Measurements from ENCODE around the gene CPNE5. TPM values are rescaled to one million over a fixed set of nuclear protein-coding genes. Genes with fewer than 3 reads are reported as not detected.

The CPNE5 gene
- total and polyA plus RNA-seq, 8 donors = 0.19 to 1.5 (median 0.58) TPM

GRCh38 chr6:36793913-36794712 lies 45.1 kb downstream of the CPNE5 start:
- H3K4me3 ChIP-seq = no peak overlapping the region
- TF ChIP-seq CTCF (IDR thresholded peaks at IDR 0.05) = no peak
- intact Hi-C loops (cut with DNase I) = no loop called here
- H3K36me3 ChIP-seq = no peaks in the 10 kb centered on the region
- H3K9me3 ChIP-seq = no peaks in the 10 kb centered on the region
- WGBS, 2 donors = 68 to 74% methylated on average over 19 of the region's 19 CpGs
- no peak for DNase-seq
- H3K4me1 ChIP-seq = no peaks in the 10 kb centered on the region
- FAIRE-seq = no peak
- H3K27ac ChIP-seq = no peak overlapping the region
- no peaks in the 10 kb centered on the region for H3K27me3 ChIP-seq
- no peak for ATAC-seq

- Histone ChIP-seq H3K27me3 (no peaks in the 10 kb centered on the region), H3K4me3 (no peak overlapping the region), H3K36me3 (no peaks in the 10 kb centered on the region), H3K27ac (no peak overlapping the region), H3K9me3 (no peaks in the 10 kb centered on the region), H3K4me1 (no peaks in the 10 kb centered on the region)
- FAIRE-seq = no peak
- 88% methylated on average over 9 of the region's 9 CpGs for WGBS, 2 donors
- ATAC-seq = no peak
- no peak for DNase-seq
- intact Hi-C loops (cut with DNase I) = no loop called here
- TF ChIP-seq CTCF (IDR thresholded peaks at IDR 0.05) = no peak
Measured at GRCh38 chr6:36793296-36793912, 45.8 kb downstream of the CPNE5 start.

DNA sequence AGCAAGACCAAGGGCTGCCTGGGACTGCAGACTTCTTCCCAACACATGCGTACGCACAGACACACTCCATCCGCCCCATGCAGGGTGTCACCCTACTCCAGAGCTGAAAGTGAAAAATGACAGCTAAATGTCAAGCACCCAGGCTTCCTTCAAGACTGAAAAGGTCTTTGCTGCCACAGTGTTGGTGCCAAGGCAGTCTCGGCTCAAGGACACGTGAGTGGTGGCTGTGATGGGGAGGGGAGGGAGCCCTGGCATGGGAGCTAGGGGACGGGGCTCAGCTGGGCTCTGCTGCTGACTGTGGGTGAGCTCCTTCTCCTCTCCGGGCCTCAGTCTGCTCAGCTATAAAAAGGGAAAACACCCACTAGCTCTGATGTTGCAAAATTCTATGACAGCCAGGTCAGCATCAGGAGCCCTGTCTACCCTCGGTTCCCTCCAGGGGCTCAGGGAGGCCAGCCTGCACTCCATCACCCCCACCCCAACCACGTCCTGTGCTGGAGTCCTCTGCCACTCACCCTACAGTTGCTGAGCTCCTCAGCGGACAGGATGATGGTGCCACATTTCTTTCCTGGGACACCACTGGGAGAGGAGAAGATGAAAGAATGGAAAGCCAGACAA lies 47.6 kb downstream of the CPNE5 start:
- WGBS, 2 donors = 50 to 57% methylated on average over 10 of the region's 10 CpGs

GRCh38 chr6:36791085-36791484 lies 48.2 kb downstream of the CPNE5 start:
- Histone ChIP-seq H3K9me3 (no peaks in the 10 kb centered on the region), H3K27me3 (no peaks in the 10 kb centered on the region), H3K4me1 (no peaks in the 10 kb centered on the region), H3K4me3 (no peak overlapping the region), H3K27ac (no peak overlapping the region), H3K36me3 (no peaks in the 10 kb centered on the region)
- TF ChIP-seq CTCF (IDR thresholded peaks at IDR 0.05) = no peak
- DNase-seq (no peak), FAIRE-seq (no peak), ATAC-seq (no peak)
- WGBS, 2 donors = 80 to 86% methylated on average over 2 of the region's 2 CpGs
- intact Hi-C loops (cut with DNase I) = no loop called here

More for the DNA sequence above, 47.6 kb downstream of the CPNE5 start:
- FAIRE-seq = no peak
- intact Hi-C loops (cut with DNase I) = no loop called here
- TF ChIP-seq CTCF (IDR thresholded peaks at IDR 0.05) = no peak
- no peaks in the 10 kb centered on the region for H3K4me1 ChIP-seq
- H3K9me3 ChIP-seq = no peaks in the 10 kb centered on the region
- H3K36me3 ChIP-seq = no peaks in the 10 kb centered on the region
- no peak overlapping the region for H3K4me3 ChIP-seq
- no peak for DNase-seq
- H3K27ac ChIP-seq = no peak overlapping the region
- no peaks in the 10 kb centered on the region for H3K27me3 ChIP-seq
- peak in 2 of 4 donors; percentile 56 to 73 for ATAC-seq

All from pancreas (tissue), 10 donors.